Stimulated activated CD4-positive, alpha-beta T cell treated with anti-CD3 and anti-CD28 coated beads, TNF-alpha, amount 100 ng/mL, for 4 hours (primary cell): Measurements from ENCODE around the gene HSPB8.

Experiments used
- DNase-seq, 3 experiments: peaks; one replicate each; pipeline ENCODE4 v3.0.0-alpha.2; 2020; ENCODE audit warnings: low read depth in 3 of 3

The HSPB8 gene

DNA sequence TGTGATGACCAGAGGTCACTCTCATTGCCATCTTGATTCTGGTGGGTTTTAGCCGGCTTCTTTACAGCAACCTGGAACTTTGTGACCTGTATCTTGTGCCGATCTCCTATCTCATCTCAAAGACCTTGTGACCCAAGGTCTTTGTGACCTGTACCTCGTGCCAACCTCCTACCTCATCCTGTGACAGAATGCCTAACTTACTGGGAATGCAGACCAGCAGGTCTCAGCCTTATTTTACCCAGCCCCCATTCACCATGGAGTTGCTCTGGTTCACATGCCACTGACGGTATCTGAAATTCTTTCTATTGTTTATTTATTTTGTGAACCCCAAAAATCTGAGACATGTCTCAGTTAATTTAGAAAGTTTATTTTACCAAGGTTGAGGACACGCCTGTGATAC, 7.4 kb upstream of the HSPB8 start:
- DNase-seq: no peak

DNA sequence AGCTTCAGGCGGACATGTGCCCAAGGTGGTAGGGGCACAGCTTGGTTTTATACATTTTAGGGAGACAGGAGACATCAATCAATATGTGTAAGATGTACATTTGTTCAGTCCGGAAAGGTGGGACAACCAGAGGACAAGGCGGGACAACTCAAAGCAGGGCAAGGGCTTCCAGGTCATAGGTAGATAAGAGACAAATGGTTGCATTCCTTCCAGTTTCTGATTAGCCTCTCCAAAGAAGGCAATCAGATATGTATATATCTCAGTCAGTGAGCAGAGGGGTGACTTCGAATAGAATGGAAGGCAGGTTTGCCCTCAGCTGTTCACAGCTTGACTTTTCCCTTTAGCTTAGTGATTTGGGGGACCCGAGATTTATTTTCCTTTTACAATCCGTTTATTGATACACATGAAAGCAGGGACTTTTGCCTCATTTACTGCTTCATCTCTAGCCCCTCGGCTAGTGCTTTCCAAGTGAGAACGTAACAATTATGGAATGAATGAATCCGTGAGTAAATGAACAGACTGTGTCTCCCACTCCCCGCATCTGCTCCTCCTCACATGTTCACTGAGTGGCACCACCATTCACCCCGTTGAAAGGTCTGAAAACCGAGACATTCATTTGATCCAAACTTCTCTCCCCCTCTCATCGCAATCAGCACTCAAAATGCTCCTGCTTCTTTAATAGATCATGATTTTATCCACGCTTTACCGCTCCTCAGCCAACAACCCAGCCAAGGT, 6.9 kb upstream of the HSPB8 start:
- DNase-seq: no peak

DNA sequence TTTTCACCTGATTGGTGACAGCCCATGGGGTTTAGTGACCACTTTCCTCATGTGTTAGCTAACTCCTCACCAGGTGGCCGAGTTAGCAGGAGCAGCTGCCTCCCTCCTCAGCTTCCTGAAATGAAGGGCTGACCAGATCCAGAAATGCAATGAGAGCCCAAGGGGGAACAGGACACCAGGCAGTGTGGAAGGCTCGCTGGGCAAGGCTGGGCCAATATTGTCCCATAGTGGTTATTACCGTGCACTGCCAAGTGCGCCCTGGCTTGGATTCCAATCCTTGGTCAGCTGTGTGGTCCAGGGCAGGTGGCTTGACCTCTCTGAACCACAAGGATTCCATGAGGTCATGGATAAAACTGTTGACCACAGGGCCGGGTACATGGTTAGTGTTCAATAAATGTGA, 3.6 kb upstream of the HSPB8 start:
- no peak for DNase-seq

DNA sequence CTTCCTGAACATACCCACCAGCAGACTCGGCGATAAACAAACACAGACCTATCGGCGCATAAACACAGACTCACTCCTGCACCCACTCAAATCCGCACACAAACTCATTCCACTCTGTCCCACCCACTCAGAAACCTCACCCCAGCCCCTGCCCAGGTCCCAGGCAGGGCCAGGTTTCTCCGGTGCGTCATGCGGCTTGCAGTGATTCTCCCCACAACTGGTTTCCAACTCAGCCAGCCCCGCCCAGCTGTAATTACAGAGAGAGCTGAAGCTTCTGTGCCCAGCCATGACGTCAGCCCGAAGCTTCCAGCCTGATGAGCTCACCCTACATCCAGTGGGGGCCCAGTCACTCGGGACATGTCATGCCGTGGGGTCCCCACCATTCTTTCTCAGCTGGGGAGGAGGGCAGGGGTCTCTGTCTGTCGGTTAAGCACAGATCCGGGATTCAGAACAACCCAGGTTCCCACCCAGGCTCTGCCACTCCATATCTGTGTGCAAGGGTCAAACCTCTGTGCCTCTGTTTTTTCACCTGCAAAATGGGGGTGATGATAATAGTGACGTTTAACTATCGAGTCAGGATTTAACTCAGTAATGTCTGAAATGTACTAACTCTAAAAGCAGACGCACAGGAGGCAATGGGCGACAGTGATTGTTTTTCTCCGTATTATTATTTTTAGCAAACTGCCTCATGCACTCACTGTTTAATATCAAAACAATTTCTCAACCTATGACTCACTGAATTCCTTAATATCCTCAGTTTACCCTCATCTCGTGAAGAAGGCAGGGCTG, 2.3 kb upstream of the HSPB8 start:
- DNase-seq: no peak

DNA sequence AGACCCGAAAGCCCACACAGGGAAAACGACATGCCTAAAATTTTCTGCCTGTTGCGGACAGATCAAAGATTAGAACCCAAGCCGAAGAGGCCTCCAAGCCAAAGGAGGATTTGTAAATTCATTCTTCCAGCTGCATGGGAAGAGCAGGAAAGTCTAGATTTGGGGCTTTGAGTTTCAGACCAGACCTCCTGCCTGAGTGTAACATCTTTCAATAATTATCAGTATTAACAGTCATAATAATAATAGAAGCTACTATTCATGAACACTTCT, 1.7 kb upstream of the HSPB8 start:
- no peak for DNase-seq

DNA sequence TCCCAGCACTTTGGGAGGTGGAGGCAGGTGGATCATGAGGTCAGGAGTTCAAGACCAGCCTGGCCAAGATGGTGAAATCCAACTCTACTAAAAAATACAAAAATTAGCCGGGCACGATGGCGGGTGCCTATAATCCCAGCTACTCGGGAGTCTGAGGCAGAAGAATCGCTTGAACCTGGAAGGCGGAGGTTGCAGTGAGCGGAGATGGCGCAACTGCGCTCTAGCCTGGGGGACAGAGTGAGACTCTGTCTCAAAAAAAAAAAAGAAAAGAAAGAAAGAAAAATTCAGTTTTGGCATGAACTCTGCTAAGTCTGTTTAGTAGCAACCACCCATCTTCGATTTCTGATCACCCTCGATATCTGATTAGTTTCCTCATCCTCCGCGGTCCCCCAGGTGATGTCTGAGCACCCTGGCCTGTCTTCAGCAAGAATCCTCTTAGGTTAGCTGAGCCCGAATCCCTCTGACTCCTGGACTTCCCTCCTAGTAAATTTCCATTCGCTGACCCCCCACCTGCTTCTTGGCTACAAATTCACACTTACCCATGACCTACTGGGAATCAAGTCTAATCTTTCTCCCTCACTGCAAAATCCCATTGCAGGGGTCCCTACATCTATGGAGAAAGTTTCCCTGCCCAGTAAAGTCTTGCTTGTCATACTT, 879 bp upstream of the HSPB8 start:
- DNase-seq: no peak

DNA sequence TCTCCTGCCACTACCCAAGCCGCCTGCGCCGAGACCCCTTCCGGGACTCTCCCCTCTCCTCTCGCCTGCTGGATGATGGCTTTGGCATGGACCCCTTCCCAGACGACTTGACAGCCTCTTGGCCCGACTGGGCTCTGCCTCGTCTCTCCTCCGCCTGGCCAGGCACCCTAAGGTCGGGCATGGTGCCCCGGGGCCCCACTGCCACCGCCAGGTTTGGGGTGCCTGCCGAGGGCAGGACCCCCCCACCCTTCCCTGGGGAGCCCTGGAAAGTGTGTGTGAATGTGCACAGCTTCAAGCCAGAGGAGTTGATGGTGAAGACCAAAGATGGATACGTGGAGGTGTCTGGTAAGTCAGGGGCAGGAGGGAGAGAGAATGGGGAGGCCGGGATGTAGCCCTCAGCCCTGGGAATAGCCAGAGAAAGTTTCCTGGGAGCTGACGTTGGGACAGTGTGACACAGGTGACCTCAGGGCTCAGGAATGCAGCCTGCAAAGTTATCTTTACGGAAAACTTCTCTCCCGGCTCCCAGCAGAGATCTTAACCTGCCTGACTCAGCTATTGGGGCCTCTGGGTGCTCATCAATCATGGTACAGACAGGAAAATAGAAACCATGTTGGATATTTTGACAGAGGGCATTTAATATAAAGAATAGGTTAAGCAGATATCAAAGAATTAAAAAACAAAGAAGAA, 747 bp downstream of the HSPB8 start:
- no peak for DNase-seq

DNA sequence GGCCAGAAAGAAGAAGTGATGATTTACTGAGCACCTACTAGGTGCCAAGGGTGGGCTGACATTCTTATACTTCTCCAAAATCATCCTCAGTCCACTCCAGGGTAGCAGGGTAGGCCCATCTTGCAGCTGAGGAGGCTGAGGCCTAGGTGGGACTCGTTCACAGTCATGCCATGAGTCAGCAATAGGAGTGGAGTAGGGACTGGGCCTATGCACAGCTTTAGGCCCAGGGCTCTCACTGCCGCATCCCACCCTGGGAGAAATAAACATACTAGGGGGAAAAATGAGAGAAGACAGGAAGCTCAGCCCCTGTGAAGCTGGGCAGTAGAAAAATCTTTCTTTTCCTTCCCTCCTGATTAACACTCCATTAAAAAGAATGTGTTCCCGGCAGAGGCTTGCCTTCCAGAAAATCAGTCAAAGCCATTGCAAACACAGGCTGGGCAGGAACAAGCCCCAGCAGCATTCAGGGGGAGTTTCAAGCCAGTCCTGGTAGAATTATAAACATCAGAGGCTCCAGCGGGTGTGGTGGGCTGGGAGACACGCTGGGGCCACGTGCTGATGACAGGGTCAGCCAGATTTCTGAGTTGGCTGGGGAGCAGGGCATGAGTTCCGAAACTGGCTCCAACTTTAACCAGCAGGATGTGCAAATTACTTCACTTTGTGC, 1.8 kb downstream of the HSPB8 start:
- DNase-seq: no peak

DNA sequence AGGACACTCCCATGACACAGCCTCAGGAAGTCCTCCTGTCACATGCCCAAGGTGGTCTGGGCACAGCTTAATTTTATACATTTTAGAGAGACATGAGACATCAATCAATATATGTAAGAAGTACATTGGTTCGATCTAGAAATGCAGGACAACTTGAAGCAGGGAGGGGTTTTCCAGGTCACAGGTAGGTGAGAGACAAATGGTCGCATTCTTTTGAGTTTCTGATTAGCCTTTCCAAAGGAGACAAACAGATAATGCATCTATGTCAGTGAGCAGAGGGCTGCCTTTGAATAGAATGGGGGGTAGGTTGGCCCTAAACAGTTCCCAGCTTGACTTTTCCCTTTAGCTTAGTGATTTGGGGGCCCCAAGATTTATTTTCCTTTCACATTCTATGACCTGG, 2.5 kb downstream of the HSPB8 start:
- no peak for DNase-seq

DNA sequence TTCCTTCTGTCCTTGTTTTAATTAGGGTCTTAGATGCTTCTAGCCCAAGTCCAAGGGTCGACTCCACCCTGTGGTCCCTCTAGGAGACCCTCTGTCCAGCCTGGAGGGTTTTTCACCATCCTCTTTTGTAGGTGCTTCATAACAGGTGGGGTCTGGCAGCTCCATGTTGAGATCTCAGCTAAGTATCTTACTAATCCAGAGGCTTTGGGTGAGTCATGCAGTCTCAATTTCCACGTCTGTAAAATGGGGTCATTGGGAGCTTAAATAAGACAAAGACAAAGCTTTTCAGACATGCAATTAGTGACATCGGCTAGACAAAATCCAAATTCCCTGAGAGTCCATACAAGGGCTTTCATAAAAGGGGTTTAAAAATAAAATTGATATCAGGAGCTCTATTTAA, 3.2 kb downstream of the HSPB8 start:
- no peak for DNase-seq

DNA sequence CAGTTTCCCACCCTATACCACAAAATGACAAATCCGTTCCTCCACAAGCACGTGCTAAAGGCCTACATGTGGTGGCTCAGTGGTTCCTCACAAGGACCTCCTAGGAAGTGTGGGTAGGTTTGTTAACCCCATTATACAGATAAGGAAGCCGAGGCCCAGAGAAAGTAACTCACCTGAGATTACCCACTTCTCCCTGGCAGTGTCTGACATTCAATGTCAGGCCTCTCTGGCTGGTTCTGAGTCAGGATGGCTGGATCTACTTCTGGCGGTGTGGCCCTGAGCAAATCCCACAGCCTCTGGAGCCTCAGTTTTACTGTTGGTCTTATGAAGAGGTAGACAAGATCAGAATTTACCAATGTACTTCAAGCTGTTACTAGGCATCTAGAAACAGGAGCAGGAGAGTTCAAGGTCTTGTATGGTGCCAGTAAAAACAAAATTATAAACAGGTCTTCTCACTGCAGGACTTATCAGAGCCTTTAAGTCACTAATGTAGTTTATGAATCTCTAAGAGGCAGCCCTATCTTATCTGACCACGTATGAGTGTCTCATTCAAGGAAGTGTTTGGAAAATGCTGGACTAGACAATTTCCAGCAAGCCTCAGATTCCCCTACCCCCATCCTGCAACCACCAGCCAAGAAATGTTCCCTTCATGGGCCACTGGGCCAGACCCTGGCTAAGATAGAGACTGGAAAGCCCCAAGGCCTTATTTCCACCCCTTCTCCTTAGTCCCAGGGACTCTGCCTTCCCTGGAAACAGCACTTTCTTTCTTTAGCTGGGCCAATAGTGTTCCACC, 4.2 kb downstream of the HSPB8 start:
- DNase-seq: no peak

DNA sequence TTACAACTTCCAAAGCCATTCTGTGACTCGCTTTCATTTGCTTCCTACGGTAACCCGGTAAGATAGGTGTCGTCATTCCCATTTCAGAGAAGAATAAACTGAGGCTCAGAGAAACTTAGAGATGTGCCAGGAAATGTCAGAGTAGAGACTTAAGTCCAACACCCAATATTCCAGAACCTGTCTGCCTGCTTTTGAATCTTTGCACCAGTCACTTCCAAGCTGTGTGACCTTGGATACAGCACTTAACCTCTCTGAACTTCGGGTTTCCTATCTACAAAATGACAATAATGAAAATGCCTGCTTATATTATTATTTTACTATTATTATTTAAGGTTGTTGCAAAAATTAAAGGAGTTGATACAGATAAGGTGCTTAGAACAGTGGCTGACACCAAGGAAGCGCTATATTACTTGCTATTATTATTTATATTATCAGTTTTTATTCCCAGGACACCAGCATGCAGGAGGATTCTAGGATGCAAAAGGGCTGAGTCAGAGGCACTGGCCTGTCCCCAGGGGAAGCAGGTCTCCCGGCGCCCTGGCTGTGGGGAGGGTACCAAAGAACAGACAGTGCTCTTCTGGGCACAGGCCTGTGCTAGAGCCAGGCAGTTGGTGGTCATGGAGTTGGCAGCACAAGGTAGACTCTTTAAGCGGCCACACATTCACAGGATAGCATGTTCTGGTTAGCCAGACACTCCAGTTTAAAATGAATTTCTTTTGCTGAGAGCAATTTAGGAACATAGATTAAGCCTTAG, 5.4 kb downstream of the HSPB8 start:
- no peak for DNase-seq

DNA sequence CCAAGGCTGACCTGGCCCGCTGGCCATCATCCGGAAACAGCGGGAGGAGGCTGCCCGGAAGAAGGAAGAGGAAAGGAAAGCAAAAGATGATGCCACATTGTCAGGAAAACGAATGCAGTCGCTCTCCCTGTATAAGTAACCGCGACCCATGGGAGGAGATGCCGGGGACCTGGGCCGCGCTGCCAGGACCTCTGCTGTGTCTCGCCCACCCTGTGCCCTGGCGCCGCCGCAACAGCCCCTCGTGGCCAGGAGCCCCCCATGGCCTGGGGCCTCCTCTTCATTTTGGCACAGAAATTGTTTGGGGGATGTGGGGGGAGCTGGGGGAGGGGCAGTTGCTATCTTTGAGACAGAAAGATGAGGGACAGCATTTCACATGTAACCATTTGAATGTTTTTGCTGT, 16.5 kb downstream of the HSPB8 start:
- no peak for DNase-seq

DNA sequence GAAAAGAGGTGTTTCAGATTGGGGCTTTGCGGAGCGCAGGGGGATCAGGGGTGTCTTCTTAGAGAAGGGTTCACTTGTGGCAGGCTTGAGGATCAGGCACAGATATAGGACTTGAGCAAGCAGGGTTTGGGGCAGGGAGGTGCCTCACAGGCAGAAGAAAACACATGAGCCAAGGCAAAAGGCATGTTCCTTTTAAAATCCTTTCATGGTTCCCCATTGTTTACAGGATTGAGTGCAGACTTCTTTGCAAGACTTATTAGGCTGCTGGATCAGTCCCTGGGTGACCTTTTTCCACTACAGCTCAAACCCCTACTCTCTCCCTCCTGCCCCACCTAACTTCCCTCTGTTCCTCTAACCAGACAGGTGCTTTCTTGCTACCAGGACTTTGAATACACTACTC, 19.7 kb downstream of the HSPB8 start:
- no peak for DNase-seq

DNA sequence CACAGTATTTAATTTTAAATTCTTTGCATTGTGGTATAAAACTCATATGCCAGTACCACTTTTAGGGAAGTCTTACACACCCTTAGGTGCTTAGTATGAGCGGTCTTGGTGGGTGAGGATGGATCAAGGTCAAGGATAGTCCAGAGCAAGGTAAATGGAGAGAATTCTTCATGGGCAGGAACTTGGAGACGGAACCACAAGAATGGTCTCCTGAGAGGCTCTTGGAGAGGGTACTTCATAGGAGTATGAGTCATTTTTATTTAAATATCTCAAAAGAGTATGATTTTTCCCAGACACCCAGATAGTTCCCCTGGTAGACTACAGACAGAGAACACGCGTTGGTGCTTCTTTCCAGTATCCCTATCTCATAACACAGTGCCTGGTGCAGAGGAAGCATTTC, 21.9 kb downstream of the HSPB8 start:
- no peak for DNase-seq

DNA sequence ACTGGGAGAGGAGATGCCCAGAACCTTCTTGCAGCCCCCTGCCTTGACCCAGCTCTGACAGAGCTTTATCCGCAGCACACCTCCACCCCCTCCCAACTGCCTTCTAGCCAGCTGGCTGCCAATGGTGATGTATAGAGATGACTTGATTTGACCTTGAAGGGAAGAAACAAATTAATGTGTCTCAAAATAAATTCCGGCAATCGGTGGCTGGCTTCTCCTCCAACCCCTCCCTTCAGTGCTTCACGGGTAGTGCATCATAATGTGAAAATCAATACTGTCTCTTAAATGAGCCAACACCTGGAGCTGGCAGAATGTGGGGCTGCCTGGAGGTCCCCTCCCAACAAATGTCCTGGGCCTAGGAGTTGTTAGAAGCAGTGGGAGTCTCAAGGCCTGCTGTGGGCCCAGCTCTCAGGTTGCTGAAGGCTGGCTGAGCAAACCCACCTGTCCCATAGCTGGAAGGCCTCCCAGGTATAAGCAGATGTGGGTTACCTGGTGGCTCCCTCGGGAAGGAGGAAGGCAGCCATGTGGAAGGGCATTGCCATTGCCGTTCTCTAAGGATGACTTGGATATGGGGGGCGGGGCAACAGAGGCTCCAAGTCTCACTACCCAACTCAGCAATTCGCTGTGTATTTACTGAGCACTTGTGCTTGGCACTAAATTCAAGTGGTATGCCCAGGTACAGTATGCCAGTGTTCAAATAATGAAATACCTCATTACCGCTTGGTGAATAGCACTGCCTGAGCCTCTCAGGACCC, 23.2 kb downstream of the HSPB8 start:
- no peak for DNase-seq

DNA sequence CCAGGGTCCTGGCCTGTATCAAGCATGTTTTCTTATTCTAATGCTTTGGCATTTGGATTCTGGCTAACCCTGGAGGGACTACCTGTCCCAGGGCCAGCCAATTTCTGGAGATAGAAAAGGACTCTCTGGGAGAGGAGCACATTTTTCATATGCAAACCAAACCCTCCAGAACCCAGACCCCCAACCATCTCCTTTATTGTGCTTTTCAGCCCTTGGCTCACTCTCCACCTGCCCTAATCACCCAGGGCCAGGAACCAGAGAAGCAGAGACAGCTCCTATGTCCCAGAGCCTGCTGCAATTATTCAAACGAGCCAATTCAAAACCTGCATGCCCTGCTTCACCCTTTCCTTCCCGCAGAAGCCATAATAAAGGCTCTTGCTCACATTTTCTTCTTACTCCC, 23.8 kb downstream of the HSPB8 start:
- no peak for DNase-seq

DNA sequence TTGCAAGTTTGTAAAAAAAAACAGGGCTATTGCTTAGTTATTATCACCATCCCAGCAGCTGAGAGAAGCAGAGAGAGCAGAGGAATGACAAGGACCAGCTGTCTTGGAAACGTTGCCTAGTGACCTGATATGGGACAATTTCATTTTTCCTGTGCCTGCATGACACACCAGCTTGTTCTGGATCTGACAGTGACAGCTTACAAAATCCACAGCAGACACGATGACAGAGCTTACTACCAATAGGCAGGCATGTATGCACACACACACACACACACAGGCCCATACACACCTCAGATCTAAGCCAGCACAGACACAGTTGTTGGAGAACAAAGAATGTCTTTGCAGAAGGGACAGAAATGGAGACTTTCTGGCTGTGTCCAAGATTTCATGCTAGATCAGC, 25.4 kb downstream of the HSPB8 start:
- no peak for DNase-seq

DNA sequence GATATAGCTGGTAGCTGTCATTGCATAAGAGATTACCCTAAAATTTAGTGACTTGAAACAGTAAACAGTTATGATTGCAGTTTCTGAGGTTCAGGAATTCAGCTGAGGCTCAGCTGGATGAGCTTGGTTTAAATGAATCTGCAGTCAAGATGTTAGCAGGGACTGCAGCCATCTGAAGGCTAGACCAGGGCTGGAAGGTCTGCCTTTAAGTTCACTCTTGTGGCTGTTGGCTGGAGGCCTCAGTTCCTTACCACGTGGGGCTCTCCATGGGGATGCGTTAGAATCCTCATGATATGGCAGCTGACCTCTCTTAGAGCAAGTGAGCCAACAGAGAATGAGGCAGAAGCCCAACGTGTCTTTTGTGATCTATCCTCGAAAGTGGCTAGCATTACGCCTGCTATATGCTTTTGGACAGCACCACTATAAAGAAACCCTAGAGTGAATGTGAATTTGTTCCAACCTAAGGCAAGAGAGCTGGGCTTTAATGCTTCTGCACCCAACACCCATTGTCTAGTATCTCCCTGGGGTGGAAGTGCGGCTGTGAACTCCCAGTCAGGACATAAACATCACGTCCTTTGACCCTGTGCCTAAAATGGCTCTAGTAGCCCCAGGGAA, 26.0 kb downstream of the HSPB8 start:
- no peak for DNase-seq
